ENCODE data around the gene GLB1L. TPM values are rescaled to one million over a fixed set of nuclear protein-coding genes. Genes with fewer than 3 reads are reported as not detected.

The GLB1L gene
- total and polyA plus RNA-seq, 4 donors, result 2.3 to 5.2 (median 2.6) TPM

- no peak overlapping the region for H3K27ac ChIP-seq (ENCODE audit: low read depth in 1 of 2, low read length in 2 of 2)
- DNase-seq (ENCODE audit: low spot score), result no peak
- no peak overlapping the region for H3K9ac ChIP-seq (ENCODE audit: low read depth in 1 of 2, low read length in 2 of 2)
Observed at GRCh38 chr2:219285894-219286425, 40.7 kb upstream of the GLB1L start.

GRCh38 chr2:219285373-219285735 is 40.1 kb upstream of the GLB1L start:
- no peak overlapping the region for H3K4me3 ChIP-seq (ENCODE audit: low read depth in 1 of 3, low read length in 3 of 3)
- TF ChIP-seq YY1 (IDR thresholded peaks at IDR 0.05) (no peak), MAX (IDR thresholded peaks at IDR 0.05) (no peak), HNF4A (conservative IDR thresholded peaks at IDR 0.05) (no peak)
- H3K9ac ChIP-seq (ENCODE audit: low read depth in 1 of 2, low read length in 2 of 2), result no peak overlapping the region
- H3K9me3 ChIP-seq (ENCODE audit: control insufficient read depth in 4 of 4, low read length in 3 of 4), result no peaks in the 10 kb centered on the region
- H3K36me3 ChIP-seq (ENCODE audit: control insufficient read depth in 4 of 4, insufficient read depth in 3 of 4, low read depth in 1 of 4, low read length in 3 of 4), result peaks cover 8 to 45% (median 38%) of the 10 kb centered on the region in 4 donors
- H3K27ac ChIP-seq (ENCODE audit: low read depth in 1 of 2, low read length in 2 of 2), result no peak overlapping the region
- no peak for DNase-seq (ENCODE audit: low spot score)
- peaks cover 0 to 3% (median under 1%) of the 10 kb centered on the region in 4 donors for H3K4me1 ChIP-seq (ENCODE audit: control insufficient read depth in 4 of 4, insufficient read depth in 4 of 4, low read length in 3 of 4)
- H3K27me3 ChIP-seq (ENCODE audit: control insufficient read depth in 4 of 4, insufficient read depth in 4 of 4, low read length in 3 of 4), result no peaks in the 10 kb centered on the region
- 96% methylated on average over 12 of the region's 12 CpGs for WGBS

More at GRCh38 chr2:219285894-219286425, 40.7 kb upstream of the GLB1L start:
- H3K4me3 ChIP-seq (ENCODE audit: low read depth in 1 of 3, low read length in 3 of 3), result no peak overlapping the region
- peaks cover 8 to 45% (median 35%) of the 10 kb centered on the region in 4 donors for H3K36me3 ChIP-seq (ENCODE audit: control insufficient read depth in 4 of 4, insufficient read depth in 3 of 4, low read depth in 1 of 4, low read length in 3 of 4)
- WGBS, result 93% methylated on average over 17 of the region's 17 CpGs
- no peak for TF ChIP-seq GABPA (IDR thresholded peaks at IDR 0.05 in 1 of 2, conservative IDR thresholded peaks at IDR 0.05 in 1 of 2)
- no peak for TF ChIP-seq JUND (IDR thresholded peaks at IDR 0.05)
- no peak for TF ChIP-seq HNF4G (IDR thresholded peaks at IDR 0.05)
- TF ChIP-seq SP1 (IDR thresholded peaks at IDR 0.05), result no peak
- TF ChIP-seq EGR1 (IDR thresholded peaks at IDR 0.05; ENCODE audit: low read depth in 2 of 2), result no peak
- no peak for TF ChIP-seq REST (IDR thresholded peaks at IDR 0.05)
- TF ChIP-seq MAX (IDR thresholded peaks at IDR 0.05), result no peak
- TF ChIP-seq FOXA2 (IDR thresholded peaks at IDR 0.05), result no peak
- no peak for TF ChIP-seq NR2F2 (IDR thresholded peaks at IDR 0.05)
- no peak for TF ChIP-seq RXRA (IDR thresholded peaks at IDR 0.05)
- H3K27me3 ChIP-seq (ENCODE audit: control insufficient read depth in 4 of 4, insufficient read depth in 4 of 4, low read length in 3 of 4), result no peaks in the 10 kb centered on the region
- H3K9me3 ChIP-seq (ENCODE audit: control insufficient read depth in 4 of 4, low read length in 3 of 4), result no peaks in the 10 kb centered on the region
- H3K4me1 ChIP-seq (ENCODE audit: control insufficient read depth in 4 of 4, insufficient read depth in 4 of 4, low read length in 3 of 4), result no peaks in the 10 kb centered on the region

GRCh38 chr2:219284501-219285372 is 39.5 kb upstream of the GLB1L start:
- Histone ChIP-seq H3K27me3 (ENCODE audit: control insufficient read depth in 4 of 4, insufficient read depth in 4 of 4, low read length in 3 of 4) (no peaks in the 10 kb centered on the region), H3K9me3 (ENCODE audit: control insufficient read depth in 4 of 4, low read length in 3 of 4) (no peaks in the 10 kb centered on the region), H3K9ac (ENCODE audit: low read depth in 1 of 2, low read length in 2 of 2) (no peak overlapping the region), H3K27ac (ENCODE audit: low read depth in 1 of 2, low read length in 2 of 2) (no peak overlapping the region), H3K4me1 (ENCODE audit: control insufficient read depth in 4 of 4, insufficient read depth in 4 of 4, low read length in 3 of 4) (peaks cover 0 to 10% (median 5%) of the 10 kb centered on the region in 4 donors), H3K36me3 (ENCODE audit: control insufficient read depth in 4 of 4, insufficient read depth in 3 of 4, low read depth in 1 of 4, low read length in 3 of 4) (peaks cover 8 to 45% (median 38%) of the 10 kb centered on the region in 4 donors), H3K4me3 (ENCODE audit: low read depth in 1 of 3, low read length in 3 of 3) (no peak overlapping the region)
- DNase-seq (ENCODE audit: low spot score), result no peak
- 96% methylated on average over 16 of the region's 16 CpGs for WGBS
- TF ChIP-seq REST (IDR thresholded peaks at IDR 0.05) (no peak), YY1 (IDR thresholded peaks at IDR 0.05) (no peak), ZBTB33 (IDR thresholded peaks at IDR 0.05) (no peak), RXRA (IDR thresholded peaks at IDR 0.05) (no peak), EGR1 (IDR thresholded peaks at IDR 0.05; ENCODE audit: low read depth in 2 of 2) (no peak), HNF4A (conservative IDR thresholded peaks at IDR 0.05) (no peak), TAF1 (conservative IDR thresholded peaks at IDR 0.05) (no peak), FOXA1 (IDR thresholded peaks at IDR 0.05) (no peak), GABPA (IDR thresholded peaks at IDR 0.05 in 1 of 2, conservative IDR thresholded peaks at IDR 0.05 in 1 of 2) (no peak), JUND (IDR thresholded peaks at IDR 0.05) (no peak), HNF4G (IDR thresholded peaks at IDR 0.05) (no peak), MAX (IDR thresholded peaks at IDR 0.05) (no peak), SP1 (IDR thresholded peaks at IDR 0.05) (no peak)
